Adrenal gland (tissue), 12 donors: ENCODE results near the gene CA10. TPM values are rescaled to one million over a fixed set of nuclear protein-coding genes. Genes with fewer than 3 reads are reported as not detected.

Experiments
- DNase-seq, 7 donors: peaks; one replicate each; pipeline ENCODE4 v3.0.0-alpha.2; 2019 to 2020
- H3K27ac ChIP-seq, 5 donors: fragments of 200-600 bp; sonication (generic) in 4 of 5; 1 replicate in 3 of 5; 2 replicates in 2 of 5; pipeline versions ENCODE4 v1.5.1 to v1.8.0; 2016 to 2020; ENCODE audit warnings: mild to moderate bottlenecking in 1 of 5
- H3K27me3 ChIP-seq: fragments of 200-600 bp; 2 replicates; pipeline ENCODE4 v1.8.0; 2021
- H3K36me3 ChIP-seq, 2 donors: fragments of 200-600 bp; replicated peaks in 1 of 2; 1 replicate in 1 of 2; 2 replicates in 1 of 2; pipeline versions ENCODE4 v1.5.1 to v1.8.0; 2018 to 2022
- H3K4me1 ChIP-seq, 2 donors: fragments of 200-600 bp; replicated peaks in 1 of 2; 1 replicate in 1 of 2; 2 replicates in 1 of 2; pipeline versions ENCODE4 v1.5.1 to v1.8.0; 2018 to 2021
- H3K4me3 ChIP-seq, 4 donors: fragments of 200-600 bp; sonication (generic) in 3 of 4; one replicate each; pipeline ENCODE4 v1.5.1; 2016 to 2018
- H3K9me3 ChIP-seq, 3 donors: fragments of 200-600 bp; sonication (generic) in 1 of 3; replicated peaks in 1 of 3; 1 replicate in 2 of 3; 2 replicates in 1 of 3; pipeline versions ENCODE4 v1.5.1 to v1.8.0; 2016 to 2021
- POLR2A ChIP-seq, 2 donors: fragments of 450-650 bp; IDR thresholded peaks; one replicate each; pipeline ENCODE4 v1.6.1; 2017; ENCODE audit warnings: antibody characterized with exemption in 2 of 2, mild to moderate bottlenecking in 2 of 2, moderate library complexity in 1 of 2
- WGBS, 4 donors: extraction: QIAGEN DNeasy Blood & Tissue Kit in 2 of 4; methylation state at CpG; one replicate each; pipeline versions ENCODE4 v1.1.5 to v1.1.7; 2013 to 2017; 5-methylcytosine and 5-hydroxymethylcytosine counted together
- intact Hi-C, 2 donors: fragments of 100-400 bp; cut with DNase I; formaldehyde crosslinking; loops; one replicate each; pipeline versions ENCODE4 v1.14.1 to v1.15.0; 2022 to 2023
- polyA plus RNA-seq, 3 donors: library from polyadenylated mRNA; stranded (reverse); fragments of 200-250 nt in 2 of 3; fragments of 350-450 nt in 1 of 3; fragmentation: Illumina TruSeq in 1 of 3; extraction: RNeasy Lipid Tissue Mini Kit (QIAGEN cat#74804) in 1 of 3; gene quantifications; one replicate each; pipeline ENCODE4 v1.2.3, GENCODE V29; 2013 to 2014
- total RNA-seq, 9 donors: library from RNA; depleted of rRNA in 4 of 9; stranded (reverse); fragments of >200 nt in 4 of 9; fragments of 120-200 nt in 1 of 9; fragmentation: NEBNext Ultra II Directional in 1 of 9; extraction: Animal tissue kit (Norgen Biotek cat#: 25700) in 1 of 9; gene quantifications; one replicate each; pipeline versions ENCODE4 v1.1.0 to v1.2.4, GENCODE V29; 2013 to 2023
- TF ChIP-seq, protein P1 (sequence below), 6 experiments: fragments of 450-650 bp in 4 of 6; fragments of 200-600 bp in 2 of 6; sonication (generic) in 1 of 6; IDR thresholded peaks; 1 replicate in 5 of 6; 2 replicates in 1 of 6; pipeline versions ENCODE4 v1.5.1 to v1.8.0; 2016 to 2021; ENCODE audit warnings: antibody characterized with exemption in 6 of 6, mild to moderate bottlenecking in 2 of 6, moderate library complexity in 1 of 6
- donor health status: healthy with polysubstance abuse.
- donor health status: Bipolar disorder and iron deficiency.
- donor health status: DM: yes; HTN: yes; CAD: no.
- donor health status: DM: no; HTN: no; CAD: no.
- donor health status: DM: no; HTN: no; CAD: no.
- donor health status: DM: yes; HTN: yes; CAD: no.

CA10 gene
- total and polyA plus RNA-seq, 12 donors, result 0.27 to 3.1 (median 2.5) TPM; not detected in 5

DNA sequence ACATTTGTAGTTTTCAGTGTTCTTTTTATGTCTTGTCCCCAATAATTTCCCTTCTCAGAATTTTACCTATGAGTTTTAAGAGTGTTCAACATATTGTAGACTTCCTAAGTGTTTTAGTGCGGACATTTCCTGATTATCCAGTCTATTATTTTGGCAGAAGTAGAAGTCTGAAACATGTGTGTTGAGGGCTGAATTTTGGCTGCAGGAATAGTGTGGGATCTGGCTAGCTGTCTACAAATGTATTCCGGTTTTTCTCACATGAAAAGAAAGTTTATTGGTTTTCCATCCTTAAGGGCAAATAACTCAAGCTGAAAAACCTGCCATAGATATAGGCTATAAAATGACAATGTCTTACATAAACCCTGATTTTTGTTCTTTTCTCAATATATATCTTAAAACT, 33.0 kb upstream of the CA10 start:
- Histone ChIP-seq H3K27ac (no peak overlapping the region), H3K36me3 (no peaks in the 10 kb centered on the region), H3K4me3 (no peak overlapping the region), H3K27me3 (no peaks in the 10 kb centered on the region), H3K9me3 (no peaks in the 10 kb centered on the region), H3K4me1 (no peaks in the 10 kb centered on the region)
- 79 to 80% (median 80%) methylated on average over 2 of the region's 2 CpGs for WGBS, 4 donors
- TF ChIP-seq POLR2A (IDR thresholded peaks at IDR 0.05), result no peak
- TF ChIP-seq, protein P1, sequence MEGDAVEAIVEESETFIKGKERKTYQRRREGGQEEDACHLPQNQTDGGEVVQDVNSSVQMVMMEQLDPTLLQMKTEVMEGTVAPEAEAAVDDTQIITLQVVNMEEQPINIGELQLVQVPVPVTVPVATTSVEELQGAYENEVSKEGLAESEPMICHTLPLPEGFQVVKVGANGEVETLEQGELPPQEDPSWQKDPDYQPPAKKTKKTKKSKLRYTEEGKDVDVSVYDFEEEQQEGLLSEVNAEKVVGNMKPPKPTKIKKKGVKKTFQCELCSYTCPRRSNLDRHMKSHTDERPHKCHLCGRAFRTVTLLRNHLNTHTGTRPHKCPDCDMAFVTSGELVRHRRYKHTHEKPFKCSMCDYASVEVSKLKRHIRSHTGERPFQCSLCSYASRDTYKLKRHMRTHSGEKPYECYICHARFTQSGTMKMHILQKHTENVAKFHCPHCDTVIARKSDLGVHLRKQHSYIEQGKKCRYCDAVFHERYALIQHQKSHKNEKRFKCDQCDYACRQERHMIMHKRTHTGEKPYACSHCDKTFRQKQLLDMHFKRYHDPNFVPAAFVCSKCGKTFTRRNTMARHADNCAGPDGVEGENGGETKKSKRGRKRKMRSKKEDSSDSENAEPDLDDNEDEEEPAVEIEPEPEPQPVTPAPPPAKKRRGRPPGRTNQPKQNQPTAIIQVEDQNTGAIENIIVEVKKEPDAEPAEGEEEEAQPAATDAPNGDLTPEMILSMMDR (IDR thresholded peaks at IDR 0.05), result no peak
- intact Hi-C loops, result no loop called here
- DNase-seq, result no peak

DNA sequence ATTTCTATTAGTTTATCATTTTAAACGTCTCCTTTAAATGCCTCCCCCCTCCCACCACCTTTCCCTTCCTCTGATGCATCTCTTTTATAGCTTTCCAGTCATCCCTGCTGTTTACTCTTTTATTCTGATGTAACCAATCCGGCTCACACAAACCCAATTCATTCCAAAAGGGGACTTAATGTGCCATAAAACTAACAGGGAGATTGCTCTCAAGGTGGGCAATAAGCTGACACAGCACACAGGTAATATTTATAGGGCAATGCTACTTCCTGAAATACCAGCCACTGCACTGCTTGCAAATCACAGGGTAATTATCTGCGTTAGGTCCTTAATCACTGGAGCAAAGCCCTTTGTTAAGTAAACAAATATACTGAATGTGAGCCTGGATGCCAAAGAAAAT, 23.3 kb upstream of the CA10 start:
- DNase-seq, result no peak
- no peak overlapping the region for H3K27ac ChIP-seq
- WGBS, 4 donors, result 21 to 37% (median 28%) methylated on average over 3 of the region's 3 CpGs
- H3K9me3 ChIP-seq, result no peaks in the 10 kb centered on the region
- intact Hi-C loops, result no loop called here
- H3K4me3 ChIP-seq, result no peak overlapping the region
- no peaks in the 10 kb centered on the region for H3K27me3 ChIP-seq
- H3K4me1 ChIP-seq, result no peaks in the 10 kb centered on the region
- TF ChIP-seq, protein P1 (IDR thresholded peaks at IDR 0.05), result no peak
- no peak for TF ChIP-seq POLR2A (IDR thresholded peaks at IDR 0.05)
- H3K36me3 ChIP-seq, result no peaks in the 10 kb centered on the region

DNA sequence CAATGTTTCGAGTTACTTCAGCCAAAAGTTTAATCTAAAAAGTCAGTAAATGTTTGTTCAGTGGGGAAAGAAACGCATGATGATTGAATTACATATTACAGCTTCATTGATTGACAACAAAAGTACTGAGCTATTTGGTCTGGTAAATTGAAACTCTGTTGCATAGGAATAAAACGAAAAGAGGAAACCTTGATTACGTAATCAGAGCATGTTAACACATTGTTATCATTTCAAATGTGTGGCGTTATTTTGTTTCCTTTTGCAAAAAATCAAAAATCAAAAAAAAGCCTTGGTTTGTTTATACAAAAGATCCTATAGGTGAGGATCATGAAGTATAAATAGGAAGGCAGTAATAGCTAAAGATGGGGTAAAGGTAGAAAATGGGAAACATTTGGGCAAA, 19.5 kb upstream of the CA10 start:
- Histone ChIP-seq H3K4me3 (no peak overlapping the region), H3K27ac (no peak overlapping the region), H3K36me3 (no peaks in the 10 kb centered on the region), H3K4me1 (no peaks in the 10 kb centered on the region), H3K27me3 (no peaks in the 10 kb centered on the region), H3K9me3 (no peaks in the 10 kb centered on the region)
- no peak for DNase-seq
- WGBS, 4 donors, result 63 to 68% (median 64%) methylated on average over 5 of the region's 5 CpGs
- TF ChIP-seq, protein P1 (IDR thresholded peaks at IDR 0.05), result no peak
- no peak for TF ChIP-seq POLR2A (IDR thresholded peaks at IDR 0.05)
- intact Hi-C loops, result loop anchor here in 1 of 2 donors (10.0 kb wide), 1 partner anchor 117 kb away; no protein-coding TSS in a partner anchor

DNA sequence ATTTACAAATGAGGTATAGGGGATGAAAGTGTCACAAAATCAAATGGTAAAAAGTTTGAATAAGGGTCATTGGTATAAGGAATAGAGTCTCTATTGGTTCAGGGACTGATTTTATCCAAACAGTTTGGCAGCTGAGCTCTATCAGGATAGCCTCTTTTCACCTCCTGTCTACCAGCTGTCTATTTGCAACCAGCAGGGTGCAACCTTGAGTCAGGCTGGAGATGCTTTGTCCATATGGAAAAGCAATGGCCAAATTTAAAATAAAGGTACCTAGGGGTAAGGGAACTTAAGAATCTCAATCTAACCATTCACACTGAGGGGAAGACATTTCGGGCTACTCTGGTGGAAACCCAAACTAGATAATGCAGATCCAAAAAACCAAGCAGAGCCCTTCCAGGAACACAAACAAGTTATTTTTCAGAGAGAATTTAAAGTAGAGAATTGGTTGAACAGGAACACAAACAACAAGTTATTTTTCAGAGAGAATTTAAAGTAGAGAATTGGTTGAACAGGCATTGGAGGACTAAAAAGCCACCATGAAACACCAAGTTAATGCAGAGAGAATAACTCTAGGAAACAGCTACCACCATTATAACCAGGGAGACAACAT, 12.6 kb upstream of the CA10 start:
- H3K4me3 ChIP-seq, result no peak overlapping the region
- no peaks in the 10 kb centered on the region for H3K9me3 ChIP-seq
- intact Hi-C loops, result loop anchor here in 1 of 2 donors (10.0 kb wide), 1 partner anchor 124 kb away; no protein-coding TSS in a partner anchor
- DNase-seq, result peak; percentile 21 to 74 (median 44)
- TF ChIP-seq, protein P1 (IDR thresholded peaks at IDR 0.05), result peak; percentile 47 to 67 (median 60)
- TF ChIP-seq POLR2A (IDR thresholded peaks at IDR 0.05), result no peak
- no peaks in the 10 kb centered on the region for H3K27me3 ChIP-seq
- 44 to 69% (median 56%) methylated on average over 1 of the region's 1 CpG for WGBS, 4 donors
- no peaks in the 10 kb centered on the region for H3K4me1 ChIP-seq
- no peak overlapping the region for H3K27ac ChIP-seq
- H3K36me3 ChIP-seq, result no peaks in the 10 kb centered on the region
